HepG2 (cell line): ENCODE data around the gene CCDC177. TPM values are rescaled to one million over a fixed set of nuclear protein-coding genes. Genes with fewer than 3 reads are reported as not detected.

ENCODE experiments used
- ATAC-seq: fragments of 200-7000 bp; cut with Tn5 transposase; 3 replicates; pipeline ENCODE4 v1.9.1; 2020; ENCODE audit warnings: mild to moderate bottlenecking, moderate library complexity
- BruUV-seq: library from RNA; stranded (reverse); fragments of 400-500 nt; replicated peaks from 2 replicates; lab custom pipeline; 2021; lab: Mats Ljungman, UMichigan
- CTCF ChIA-PET: fragments of 300-600 bp; formaldehyde crosslinking; extraction: SDS; loops from one replicate; lab custom pipeline; 2021; ENCODE audit warnings: low total read pairs, inconsistent platforms, low intra/inter-chr PET ratio; lab: Yijun Ruan, JAX
- POLR2A ChIA-PET: fragments of 350-600 bp; sonication (Branson Sonifier 250); formaldehyde crosslinking; loops from one replicate; lab custom pipeline; 2020; ENCODE audit warnings: antibody characterized with exemption, inconsistent platforms; lab: Yijun Ruan, JAX
- DNase-seq: peaks from one replicate; pipeline ENCODE4 v3.0.0-alpha.2; 2015; ENCODE audit warnings: low spot score
- FAIRE-seq: peaks from 3 replicates; lab custom pipeline; 2011; peaks lifted over from hg19 to GRCh38; lab: Jason Lieb, UNC
- H2AFZ ChIP-seq: one replicate; pipeline ENCODE4 v1.6.1; 2011; ENCODE audit warnings: low read length, inconsistent platforms
- H3K27ac ChIP-seq: fragments of 300-600 bp; 3 replicates; pipeline ENCODE4 v1.8.0; 2011; ENCODE audit warnings: mixed run types, mild to moderate bottlenecking, mixed read lengths, low read length, inconsistent platforms; ENCODE audit not compliant: insufficient read depth; ENCODE audit errors: extremely low read length
- H3K27me3 ChIP-seq, 2 experiments: fragments of 200-600 bp in 1 of 2; 2 replicates in 1 of 2; 3 replicates in 1 of 2; pipeline versions ENCODE4 v1.6.0 to v1.8.0; 2011; ENCODE audit warnings: low read length in 2 of 2, mild to moderate bottlenecking in 2 of 2, moderate library complexity in 2 of 2, inconsistent platforms in 1 of 2; ENCODE audit not compliant: insufficient read depth in 2 of 2, control insufficient read depth in 1 of 2
- H3K36me3 ChIP-seq, 2 experiments: fragments of 200-600 bp in 1 of 2; replicated peaks in 1 of 2; 2 replicates in 1 of 2; 3 replicates in 1 of 2; pipeline versions ENCODE4 v1.5.1 to v1.8.0; 2011; ENCODE audit warnings: low read length in 2 of 2, inconsistent platforms in 1 of 2; ENCODE audit not compliant: insufficient read depth in 2 of 2, control insufficient read depth in 1 of 2
- H3K4me1 ChIP-seq: 2 replicates; pipeline ENCODE4 v1.5.1; 2012; ENCODE audit warnings: low read length, inconsistent platforms; ENCODE audit not compliant: insufficient read depth
- H3K4me2 ChIP-seq: 2 replicates; pipeline ENCODE4 v1.6.0; 2011; ENCODE audit warnings: low read depth, low read length, inconsistent platforms
- H3K4me3 ChIP-seq, 3 experiments: fragments of 200-600 bp in 1 of 3; sonication (generic), shearing (Covaris generic) in 1 of 3; replicated peaks in 1 of 3; 2 replicates each; pipeline ENCODE4 v1.5.1; 2011 to 2016; ENCODE audit warnings: low read length in 3 of 3, inconsistent platforms in 2 of 3, low read depth in 2 of 3, mild to moderate bottlenecking in 2 of 3, control low read depth in 1 of 3, mixed read lengths in 1 of 3; ENCODE audit not compliant: insufficient read depth in 1 of 3
- H3K79me2 ChIP-seq: one replicate; pipeline ENCODE4 v1.6.1; 2011; ENCODE audit warnings: low read length, inconsistent platforms; ENCODE audit not compliant: insufficient read depth
- H3K9ac ChIP-seq: 2 replicates; pipeline ENCODE4 v1.6.0; 2011; ENCODE audit warnings: mild to moderate bottlenecking, low read depth, low read length, inconsistent platforms; ENCODE audit not compliant: insufficient read depth
- H3K9me3 ChIP-seq: 2 replicates; pipeline ENCODE4 v1.5.1; 2012; ENCODE audit warnings: mild to moderate bottlenecking, low read length
- H4K20me1 ChIP-seq: 2 replicates; pipeline ENCODE4 v1.6.0; 2011; ENCODE audit warnings: inconsistent platforms, mild to moderate bottlenecking, low read length, moderate library complexity; ENCODE audit not compliant: insufficient read depth
- ATRX ChIP-seq: sonication (generic); formaldehyde crosslinking; IDR thresholded peaks from 2 replicates; pipeline ENCODE4 v1.4.0; 2020; ENCODE audit warnings: missing genetic modification reagents, borderline replicate concordance
- CCDC6 ChIP-seq: sonication (generic); formaldehyde crosslinking; IDR thresholded peaks from 2 replicates; pipeline ENCODE4 v1.8.1; 2022; ENCODE audit warnings: mild to moderate bottlenecking, missing genetic modification reagents, moderate library complexity
- FOXJ3 ChIP-seq: sonication (generic); formaldehyde crosslinking; IDR thresholded peaks from 2 replicates; pipeline ENCODE4 v1.4.0; 2020; ENCODE audit warnings: missing genetic modification reagents, mild to moderate bottlenecking, borderline replicate concordance
- HMG20B ChIP-seq: conservative IDR thresholded peaks from 2 replicates; pipeline ENCODE4 v1.6.1; 2016; ENCODE audit warnings: missing genetic modification reagents, missing compliant biosample characterization
- MAX ChIP-seq: IDR thresholded peaks from 2 replicates; pipeline ENCODE4 v1.6.1; 2012; ENCODE audit warnings: inconsistent platforms
- MXD1 ChIP-seq: sonication (generic); formaldehyde crosslinking; IDR thresholded peaks from 2 replicates; pipeline ENCODE4 v1.4.0; 2020; ENCODE audit warnings: mild to moderate bottlenecking, missing genetic modification reagents
- MXI1 ChIP-seq: IDR thresholded peaks from 3 replicates; pipeline ENCODE4 v1.6.1; 2012; ENCODE audit warnings: low read depth, low read length, inconsistent platforms, borderline replicate concordance
- PCBP1 ChIP-seq: fragments of 200-400 bp; formaldehyde crosslinking; IDR thresholded peaks from 2 replicates; pipeline ENCODE4 v1.6.1; 2017; ENCODE audit warnings: mild to moderate bottlenecking, low read depth, low read length, borderline replicate concordance
- THAP9 ChIP-seq: sonication (generic); formaldehyde crosslinking; IDR thresholded peaks from 2 replicates; pipeline ENCODE4; 2020; ENCODE audit warnings: missing genetic modification reagents, mild to moderate bottlenecking, borderline replicate concordance
- ZBTB7A ChIP-seq: sonication (generic); formaldehyde crosslinking; IDR thresholded peaks from 2 replicates; pipeline ENCODE4 v1.8.0; 2022; ENCODE audit warnings: mild to moderate bottlenecking, missing genetic modification reagents
- ZNF460 ChIP-seq: sonication (generic); formaldehyde crosslinking; IDR thresholded peaks from 2 replicates; pipeline ENCODE4 v1.5.1; 2020; ENCODE audit warnings: missing genetic modification reagents, mild to moderate bottlenecking, borderline replicate concordance
- ZNF496 ChIP-seq: sonication (generic); formaldehyde crosslinking; IDR thresholded peaks from 2 replicates; pipeline ENCODE4 v1.8.1; 2023; ENCODE audit warnings: mild to moderate bottlenecking, moderate library complexity, missing genetic modification reagents; ENCODE audit not compliant: insufficient replicate concordance
- ZNF816 ChIP-seq: sonication (generic); formaldehyde crosslinking; IDR thresholded peaks from 2 replicates; pipeline ENCODE4 v1.8.0; 2022; ENCODE audit warnings: missing genetic modification reagents, mild to moderate bottlenecking, borderline replicate concordance
- WGBS: methylation state at CpG from one replicate; pipeline ENCODE4 v1.1.6; 2017; ENCODE audit warnings: low lambda C conversion rate; 5-methylcytosine and 5-hydroxymethylcytosine counted together
- in situ Hi-C: cut with HindIII; loops from 2 replicates; pipeline ENCODE4 v1.10.0; 2017; ENCODE audit warnings: low pct_unique_long_range_greater_than_20kb; ENCODE audit not compliant: extremely low pct_ligation_motif_present
- intact Hi-C: fragments of 100-400 bp; cut with micrococcal nuclease; formaldehyde crosslinking; loops from one replicate; pipeline ENCODE4 v1.10.0; 2022; ENCODE audit not compliant: unreplicated experiment
- polyA plus RNA-seq, 8 experiments: library from polyadenylated mRNA; depleted of rRNA in 3 of 8; stranded (reverse) in 7 of 8; unstranded in 1 of 8; fragments of >200 nt; fragmentation: Illumina TruSeq in 4 of 8; extraction: Trizol in 4 of 8; gene quantifications; 2 replicates each; pipeline versions ENCODE4 v1.2.1 to v1.2.3, GENCODE V29; 2011 to 2016; ENCODE audit warnings: low read depth in 4 of 8, missing spikeins in 1 of 8, mixed read lengths in 1 of 8; ENCODE audit not compliant: insufficient read depth in 1 of 8
- total RNA-seq, 5 experiments: library from RNA; depleted of rRNA; stranded (reverse); fragments of >200 nt; fragmentation: Illumina TruSeq; extraction: Trizol; gene quantifications; 2 replicates each; pipeline ENCODE4 v1.2.3, GENCODE V29; 2016; ENCODE audit warnings: low read depth in 1 of 5
- TF ChIP-seq, protein P1 (sequence below): sonication (generic); formaldehyde crosslinking; IDR thresholded peaks from 2 replicates; pipeline ENCODE4 v1.9.0; 2021; ENCODE audit warnings: missing genetic modification reagents, borderline replicate concordance
- TF ChIP-seq, protein P2 (sequence below): sonication (generic); formaldehyde crosslinking; IDR thresholded peaks from 2 replicates; pipeline ENCODE4 v1.4.0; 2020; ENCODE audit warnings: low read depth, mild to moderate bottlenecking, missing genetic modification reagents
- TF ChIP-seq, protein P3 (sequence below): sonication (generic); formaldehyde crosslinking; IDR thresholded peaks from 2 replicates; pipeline ENCODE4 v1.4.0; 2020; ENCODE audit warnings: missing genetic modification reagents

The CCDC177 gene
- total and polyA plus RNA-seq, 2 of the 13 experiments (the other 11 are each of a cell fraction or from before 2014, with no cell fraction given), result not detected

DNA sequence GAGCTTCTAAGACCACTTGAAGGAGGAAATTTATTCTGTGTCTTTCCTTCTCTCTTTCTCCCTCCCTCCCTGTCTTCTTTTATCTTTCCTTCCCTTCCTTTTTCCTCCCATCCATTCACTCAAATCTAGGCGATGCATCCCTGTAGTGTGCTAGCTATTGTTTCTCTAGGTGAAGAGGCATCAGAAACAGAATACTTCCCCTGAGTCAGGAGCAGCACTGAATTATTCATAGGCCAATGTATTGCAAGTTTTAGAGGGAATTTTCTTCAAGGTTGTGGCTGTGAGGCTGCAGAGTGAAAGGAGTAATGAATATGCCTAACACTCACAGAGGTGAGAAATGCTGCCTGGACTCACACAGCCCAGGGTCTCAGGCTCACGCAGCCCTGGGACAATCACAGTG lies 23.2 kb downstream of the CCDC177 start:
- FAIRE-seq (no peak), ATAC-seq (no peak), DNase-seq (no peak)
- no peak overlapping the region for H3K4me2 ChIP-seq
- BruUV-seq, result no TSS peak
- no CpG with 5 or more reads among the region's 2 CpGs for WGBS
- H3K9me3 ChIP-seq, result no peaks in the 10 kb centered on the region
- H3K27ac ChIP-seq, result no peak overlapping the region
- H3K27me3 ChIP-seq, result peaks cover 1 to 9% of the 10 kb centered on the region in 2 experiments; a peak in 2 of 5 replicates
- no peak overlapping the region for H3K9ac ChIP-seq
- H3K4me3 ChIP-seq, result no peak overlapping the region
- H3K79me2 ChIP-seq, result no peaks in the 10 kb centered on the region
- in situ Hi-C loops, result no loop called here
- no peaks in the 10 kb centered on the region for H3K36me3 ChIP-seq
- no peaks in the 10 kb centered on the region for H4K20me1 ChIP-seq
- H3K4me1 ChIP-seq, result no peaks in the 10 kb centered on the region
- no peak overlapping the region for H2AFZ ChIP-seq
- intact Hi-C loops, result no loop called here
- ChIA-PET POLR2A (no interaction called here), CTCF (no interaction called here)
- no peak for TF ChIP-seq ATRX
- TF ChIP-seq MAX, result no peak
- TF ChIP-seq ZNF460, result no peak
- no peak for TF ChIP-seq PCBP1
- no peak for TF ChIP-seq MXD1
- TF ChIP-seq, protein P1, sequence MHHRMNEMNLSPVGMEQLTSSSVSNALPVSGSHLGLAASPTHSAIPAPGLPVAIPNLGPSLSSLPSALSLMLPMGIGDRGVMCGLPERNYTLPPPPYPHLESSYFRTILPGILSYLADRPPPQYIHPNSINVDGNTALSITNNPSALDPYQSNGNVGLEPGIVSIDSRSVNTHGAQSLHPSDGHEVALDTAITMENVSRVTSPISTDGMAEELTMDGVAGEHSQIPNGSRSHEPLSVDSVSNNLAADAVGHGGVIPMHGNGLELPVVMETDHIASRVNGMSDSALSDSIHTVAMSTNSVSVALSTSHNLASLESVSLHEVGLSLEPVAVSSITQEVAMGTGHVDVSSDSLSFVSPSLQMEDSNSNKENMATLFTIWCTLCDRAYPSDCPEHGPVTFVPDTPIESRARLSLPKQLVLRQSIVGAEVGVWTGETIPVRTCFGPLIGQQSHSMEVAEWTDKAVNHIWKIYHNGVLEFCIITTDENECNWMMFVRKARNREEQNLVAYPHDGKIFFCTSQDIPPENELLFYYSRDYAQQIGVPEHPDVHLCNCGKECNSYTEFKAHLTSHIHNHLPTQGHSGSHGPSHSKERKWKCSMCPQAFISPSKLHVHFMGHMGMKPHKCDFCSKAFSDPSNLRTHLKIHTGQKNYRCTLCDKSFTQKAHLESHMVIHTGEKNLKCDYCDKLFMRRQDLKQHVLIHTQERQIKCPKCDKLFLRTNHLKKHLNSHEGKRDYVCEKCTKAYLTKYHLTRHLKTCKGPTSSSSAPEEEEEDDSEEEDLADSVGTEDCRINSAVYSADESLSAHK (CRISPR knock-in tag), result no peak
- TF ChIP-seq HMG20B (CRISPR knock-in tag), result no peak
- TF ChIP-seq, protein P2, sequence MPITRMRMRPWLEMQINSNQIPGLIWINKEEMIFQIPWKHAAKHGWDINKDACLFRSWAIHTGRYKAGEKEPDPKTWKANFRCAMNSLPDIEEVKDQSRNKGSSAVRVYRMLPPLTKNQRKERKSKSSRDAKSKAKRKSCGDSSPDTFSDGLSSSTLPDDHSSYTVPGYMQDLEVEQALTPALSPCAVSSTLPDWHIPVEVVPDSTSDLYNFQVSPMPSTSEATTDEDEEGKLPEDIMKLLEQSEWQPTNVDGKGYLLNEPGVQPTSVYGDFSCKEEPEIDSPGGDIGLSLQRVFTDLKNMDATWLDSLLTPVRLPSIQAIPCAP, result no peak
- TF ChIP-seq ZBTB7A (CRISPR knock-in tag), result no peak
- no peak for TF ChIP-seq THAP9
- TF ChIP-seq, protein P3, sequence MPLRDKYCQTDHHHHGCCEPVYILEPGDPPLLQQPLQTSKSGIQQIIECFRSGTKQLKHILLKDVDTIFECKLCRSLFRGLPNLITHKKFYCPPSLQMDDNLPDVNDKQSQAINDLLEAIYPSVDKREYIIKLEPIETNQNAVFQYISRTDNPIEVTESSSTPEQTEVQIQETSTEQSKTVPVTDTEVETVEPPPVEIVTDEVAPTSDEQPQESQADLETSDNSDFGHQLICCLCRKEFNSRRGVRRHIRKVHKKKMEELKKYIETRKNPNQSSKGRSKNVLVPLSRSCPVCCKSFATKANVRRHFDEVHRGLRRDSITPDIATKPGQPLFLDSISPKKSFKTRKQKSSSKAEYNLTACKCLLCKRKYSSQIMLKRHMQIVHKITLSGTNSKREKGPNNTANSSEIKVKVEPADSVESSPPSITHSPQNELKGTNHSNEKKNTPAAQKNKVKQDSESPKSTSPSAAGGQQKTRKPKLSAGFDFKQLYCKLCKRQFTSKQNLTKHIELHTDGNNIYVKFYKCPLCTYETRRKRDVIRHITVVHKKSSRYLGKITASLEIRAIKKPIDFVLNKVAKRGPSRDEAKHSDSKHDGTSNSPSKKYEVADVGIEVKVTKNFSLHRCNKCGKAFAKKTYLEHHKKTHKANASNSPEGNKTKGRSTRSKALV, result no peak
- no peak for TF ChIP-seq ZNF816 (CRISPR knock-in tag)
- TF ChIP-seq CCDC6 (CRISPR knock-in tag), result no peak
- no peak for TF ChIP-seq FOXJ3 (CRISPR knock-in tag)
- no peak for TF ChIP-seq MXI1
- TF ChIP-seq ZNF496 (CRISPR knock-in tag), result no peak
